Mucosa of descending colon (tissue), 3 donors: Measurements from ENCODE around the gene CCDC88C. TPM values are rescaled to one million over a fixed set of nuclear protein-coding genes. Genes with fewer than 3 reads are reported as not detected.
A peak's percentile ranks its signal among the peaks of the same experiment; 100 is the strongest.

ENCODE experiments used
- ATAC-seq: fragments of 200-7000 bp; cut with Tn5 transposase; one replicate; pipeline ENCODE4 v1.9.1; 2020; ENCODE audit warnings: mild to moderate bottlenecking, moderate library complexity
- DNase-seq, 3 donors: peaks; one replicate each; pipeline ENCODE4 v3.0.0-alpha.2; 2020
- H3K36me3 ChIP-seq: fragments of 200-600 bp; one replicate; pipeline ENCODE4 v1.8.0; 2021; ENCODE audit warnings: low read depth, mild to moderate bottlenecking
- H3K4me1 ChIP-seq: fragments of 200-600 bp; one replicate; pipeline ENCODE4 v1.8.0; 2021; ENCODE audit warnings: low read depth, mild to moderate bottlenecking
- H3K4me3 ChIP-seq: fragments of 200-600 bp; one replicate; pipeline ENCODE4 v1.8.0; 2021; ENCODE audit warnings: mild to moderate bottlenecking
- H3K9me3 ChIP-seq: fragments of 200-600 bp; one replicate; pipeline ENCODE4 v1.8.0; 2021; ENCODE audit warnings: mild to moderate bottlenecking
- CTCF ChIP-seq: fragments of 200-600 bp; IDR thresholded peaks from one replicate; pipeline ENCODE4 v1.8.0; 2022; ENCODE audit warnings: antibody characterized with exemption, mild to moderate bottlenecking
- intact Hi-C, 2 donors: fragments of 100-400 bp; cut with DNase I in 1 of 2; cut with micrococcal nuclease in 1 of 2; formaldehyde crosslinking; loops; one replicate each; pipeline versions ENCODE4 v1.11.0 to v1.11.1; 2022; cut with DNase I, micrococcal nuclease
- total RNA-seq, 3 donors: library from RNA; stranded (reverse); fragmentation: NEBNext Ultra II Directional in 2 of 3; extraction: Animal tissue kit (Norgen Biotek cat#: 25700) in 2 of 3; gene quantifications; one replicate each; pipeline versions ENCODE4 v1.2.1 to v1.2.4, GENCODE V29; 2021 to 2023
- donor health status: DM: no; HTN: no; CAD: no; lungs with moderate emphysema.
- donor health status: DM: no; HTN: no; CAD: no.
- donor health status: DM: no; HTN: yes; CAD: no.

The CCDC88C gene
- total RNA-seq, 3 donors from 2014 or later: 30.1 to 62.1 (median 56.6) TPM

- no peak for TF ChIP-seq CTCF
- H3K9me3 ChIP-seq: no peaks in the 10 kb centered on the region
- ATAC-seq: no peak
- DNase-seq: no peak
- H3K36me3 ChIP-seq: no peaks in the 10 kb centered on the region
- intact Hi-C loops: no loop called here
- peaks cover 18% of the 10 kb centered on the region for H3K4me1 ChIP-seq
- no peak overlapping the region for H3K4me3 ChIP-seq
Measured at GRCh38 chr14:91329486-91330014, 88.1 kb downstream of the CCDC88C start.

GRCh38 chr14:91328313-91329050 is 89.1 kb downstream of the CCDC88C start:
- no peak for TF ChIP-seq CTCF
- no peak for ATAC-seq
- Histone ChIP-seq H3K36me3 (no peaks in the 10 kb centered on the region), H3K4me1 (peaks cover 18% of the 10 kb centered on the region), H3K4me3 (no peak overlapping the region), H3K9me3 (no peaks in the 10 kb centered on the region)
- intact Hi-C loops: no loop called here
- DNase-seq: peak in 1 of 3 donors; percentile 41

GRCh38 chr14:91327661-91328312 is 89.8 kb downstream of the CCDC88C start:
- H3K4me1 ChIP-seq: peaks cover 14% of the 10 kb centered on the region
- no peaks in the 10 kb centered on the region for H3K9me3 ChIP-seq
- peak in 1 of 3 donors; percentile 43 for DNase-seq

GRCh38 chr14:91327250-91327595 is 90.4 kb downstream of the CCDC88C start:
- peak in 1 of 3 donors; percentile 32 for DNase-seq
- Histone ChIP-seq H3K9me3 (no peaks in the 10 kb centered on the region), H3K36me3 (no peaks in the 10 kb centered on the region), H3K4me3 (no peak overlapping the region), H3K4me1 (peaks cover 10% of the 10 kb centered on the region)
- TF ChIP-seq CTCF: no peak
- intact Hi-C loops: no loop called here
- no peak for ATAC-seq

More at GRCh38 chr14:91327661-91328312, 89.8 kb downstream of the CCDC88C start:
- intact Hi-C loops: no loop called here
- ATAC-seq: no peak
- H3K36me3 ChIP-seq: no peaks in the 10 kb centered on the region
- no peak for TF ChIP-seq CTCF
- H3K4me3 ChIP-seq: no peak overlapping the region

GRCh38 chr14:91326514-91327249 is 90.9 kb downstream of the CCDC88C start:
- ATAC-seq: no peak
- H3K4me1 ChIP-seq: peaks cover 5% of the 10 kb centered on the region
- no peak for TF ChIP-seq CTCF
- intact Hi-C loops: no loop called here
- no peaks in the 10 kb centered on the region for H3K36me3 ChIP-seq
- H3K9me3 ChIP-seq: no peaks in the 10 kb centered on the region
- no peak for DNase-seq
- H3K4me3 ChIP-seq: no peak overlapping the region
